NCI-H2029 (cell line): ENCODE data around the gene MTHFD2.
"Not testable (repeated sequence)": the region's sequence is repeated elsewhere in the genome, so short reads cannot be mapped to it uniquely, and the experiment has no call there.

Experiments
- DNase-seq: peaks from one replicate; lab custom pipeline; 2025; lab: John Stamatoyannopoulos, UW

MTHFD2 gene

GRCh38 chr2:74198023-74198460 lies 373 bp upstream of the MTHFD2 start:
- peak; percentile 97 for DNase-seq

DNA sequence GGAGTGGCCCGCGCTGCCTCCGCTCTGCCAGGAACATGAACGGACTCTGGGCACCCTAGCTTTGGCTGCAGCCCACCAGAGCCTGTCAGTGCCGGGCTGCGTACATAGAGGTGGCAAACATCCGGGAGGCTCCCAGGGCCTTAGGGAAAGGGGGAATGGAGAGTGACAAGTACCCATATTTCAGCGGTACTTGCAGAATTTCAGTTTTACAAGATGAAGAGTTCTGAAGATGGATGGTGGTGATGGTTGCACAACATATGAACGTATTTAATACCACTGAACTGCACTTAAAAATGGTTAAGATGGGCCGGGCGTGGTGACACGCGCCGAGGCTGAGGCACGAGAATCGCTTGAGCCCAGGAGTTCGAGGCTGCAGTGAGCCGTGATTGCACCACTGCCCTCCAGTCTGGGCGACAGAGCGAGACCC lies 873 bp downstream of the MTHFD2 start:
- DNase-seq: no peak

DNA sequence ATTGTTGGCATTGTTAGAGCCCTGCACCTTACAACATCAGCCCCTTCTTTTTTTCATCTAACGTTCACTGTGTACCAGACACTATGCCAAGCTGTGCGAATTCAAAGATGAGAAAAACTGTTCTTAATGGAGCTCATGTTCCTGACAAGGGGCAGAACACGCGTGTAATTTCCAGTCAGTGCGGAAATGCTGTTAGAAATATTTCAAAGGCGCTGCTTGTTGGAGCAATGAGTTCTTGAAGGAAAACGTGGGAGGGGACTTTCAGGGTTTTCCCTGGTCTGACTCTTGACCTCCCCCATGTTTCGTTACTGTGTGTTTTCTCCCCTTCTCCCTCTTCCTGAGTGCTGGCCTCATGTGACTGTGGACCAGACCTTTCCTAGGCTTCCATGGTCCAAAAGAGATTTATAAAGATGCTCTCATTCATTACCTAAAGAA lies 1.5 kb downstream of the MTHFD2 start:
- DNase-seq: no peak

GRCh38 chr2:74201196-74201595 lies 2.8 kb downstream of the MTHFD2 start:
- DNase-seq: no peak

DNA sequence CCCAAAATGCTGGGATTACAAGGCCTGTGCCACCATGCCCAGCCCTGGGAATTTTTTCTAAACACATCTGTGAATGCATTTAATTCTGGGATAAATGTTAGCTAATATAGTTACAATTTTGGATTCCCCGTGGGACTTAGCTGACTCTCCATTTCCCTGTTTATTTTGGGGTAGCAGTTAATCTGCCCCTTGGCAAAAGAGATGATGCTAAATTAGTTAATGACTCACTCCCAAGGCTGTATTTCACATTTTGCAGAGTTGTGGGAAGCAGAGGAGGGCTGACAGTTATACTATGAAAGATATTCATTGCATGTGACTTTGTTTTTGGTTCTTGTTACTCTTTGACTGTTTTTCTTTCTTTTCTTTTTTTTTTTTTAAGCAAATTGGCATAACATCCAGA lies 3.2 kb downstream of the MTHFD2 start:
- DNase-seq: no peak

DNA sequence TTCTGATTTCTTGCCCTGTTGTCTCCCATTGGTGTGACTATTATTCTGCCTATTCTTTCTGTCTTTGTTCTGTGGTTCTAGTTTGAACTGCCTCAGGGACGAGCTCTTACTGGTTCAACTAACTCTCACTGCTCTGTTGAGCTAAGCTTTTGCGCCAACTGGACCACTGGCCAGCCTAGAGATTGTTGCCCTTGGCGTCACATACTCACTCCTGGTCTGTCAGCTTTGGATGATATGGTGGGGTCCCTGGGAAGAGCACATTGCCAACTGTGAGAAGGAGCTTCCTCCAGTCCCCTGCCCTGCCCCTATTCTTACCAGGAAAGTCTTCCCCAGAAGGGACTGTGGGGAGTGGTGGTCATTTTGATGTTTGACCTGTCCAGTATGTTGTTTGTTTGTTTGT lies 6.0 kb downstream of the MTHFD2 start:
- no peak for DNase-seq

- no peak for DNase-seq
Measured at GRCh38 chr2:74205113-74205512, 6.7 kb downstream of the MTHFD2 start.

DNA sequence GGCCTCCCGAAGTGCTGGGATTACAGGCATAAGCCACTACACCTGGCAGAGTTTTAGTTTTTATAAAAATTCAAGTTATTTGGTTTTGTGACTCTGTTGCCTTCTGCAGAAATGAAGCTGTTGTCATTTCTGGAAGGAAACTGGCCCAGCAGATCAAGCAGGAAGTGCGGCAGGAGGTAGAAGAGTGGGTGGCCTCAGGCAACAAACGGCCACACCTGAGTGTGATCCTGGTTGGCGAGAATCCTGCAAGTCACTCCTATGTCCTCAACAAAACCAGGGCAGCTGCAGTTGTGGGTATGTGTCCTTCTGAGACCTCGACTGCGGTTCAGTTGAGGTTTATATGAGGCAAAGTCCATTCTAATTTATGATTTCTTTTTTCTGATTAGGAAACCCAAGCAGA lies 7.2 kb downstream of the MTHFD2 start:
- DNase-seq: peak; percentile 7

DNA sequence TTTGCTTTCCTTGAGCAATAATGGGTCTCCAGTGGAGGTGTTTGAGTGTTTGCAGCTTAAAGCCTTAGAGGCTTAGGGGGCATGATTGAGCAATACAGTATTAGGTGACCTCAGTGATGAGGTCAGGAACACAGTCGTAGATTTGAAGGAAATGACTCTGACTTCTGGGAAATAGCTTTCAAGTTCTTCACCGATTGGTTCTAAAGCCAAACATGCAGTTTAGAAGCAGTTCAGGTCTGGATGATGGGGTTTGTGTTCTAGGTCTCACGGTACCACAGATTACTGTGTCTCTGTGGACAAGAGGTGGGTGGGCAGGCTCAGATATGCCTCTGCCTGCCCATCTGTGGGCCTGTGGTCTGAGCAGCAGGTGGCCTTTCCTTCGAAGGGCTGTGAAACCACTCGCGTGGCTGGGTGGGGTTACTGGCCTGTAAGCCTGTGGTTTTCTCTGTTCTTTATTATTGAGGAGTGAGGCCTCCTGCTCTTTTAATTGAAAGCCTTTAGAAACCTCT lies 7.8 kb downstream of the MTHFD2 start:
- no peak for DNase-seq

DNA sequence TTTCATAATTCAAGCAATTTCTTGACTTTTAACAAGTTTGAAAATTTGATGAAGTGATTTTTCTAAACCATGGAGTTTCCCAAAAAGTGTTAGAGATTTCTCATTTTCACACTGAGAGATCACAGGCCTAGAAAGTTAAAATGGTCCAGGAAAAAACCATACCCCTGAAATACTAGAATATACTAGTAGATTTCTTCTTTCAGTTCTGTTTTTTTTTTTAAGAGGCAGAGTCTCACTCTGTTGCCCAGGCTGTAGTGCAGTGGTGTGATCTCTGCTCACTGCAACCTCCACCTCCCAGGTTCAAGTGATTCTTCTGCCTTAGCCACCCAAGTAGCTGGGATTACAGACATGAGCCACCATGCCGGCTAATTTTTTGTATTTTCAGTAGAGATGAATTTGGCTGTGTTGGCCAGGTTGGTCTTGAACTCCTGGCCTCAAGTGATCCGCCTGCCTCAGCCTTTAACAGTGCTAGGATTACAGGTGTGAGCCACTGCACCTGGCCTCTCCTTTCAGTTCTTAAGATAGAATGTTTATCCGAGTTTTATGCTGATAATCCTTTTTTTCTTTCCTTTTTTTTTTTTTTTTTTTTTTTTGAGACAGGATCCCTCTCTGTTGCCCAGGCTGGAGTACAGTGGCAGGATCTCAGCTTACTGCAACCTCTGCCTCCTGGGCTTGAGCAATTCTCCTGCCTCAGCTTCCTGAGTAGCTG lies 14.4 kb downstream of the MTHFD2 start:
- no peak for DNase-seq

- not testable (repeated sequence) for DNase-seq
Measured at GRCh38 chr2:74215771-74216170, 17.4 kb downstream of the MTHFD2 start.

- DNase-seq: no peak
Measured at GRCh38 chr2:74216642-74217041, 18.2 kb downstream of the MTHFD2 start.

GRCh38 chr2:74219846-74220486 lies 21.6 kb downstream of the MTHFD2 start:
- no peak for DNase-seq

DNA sequence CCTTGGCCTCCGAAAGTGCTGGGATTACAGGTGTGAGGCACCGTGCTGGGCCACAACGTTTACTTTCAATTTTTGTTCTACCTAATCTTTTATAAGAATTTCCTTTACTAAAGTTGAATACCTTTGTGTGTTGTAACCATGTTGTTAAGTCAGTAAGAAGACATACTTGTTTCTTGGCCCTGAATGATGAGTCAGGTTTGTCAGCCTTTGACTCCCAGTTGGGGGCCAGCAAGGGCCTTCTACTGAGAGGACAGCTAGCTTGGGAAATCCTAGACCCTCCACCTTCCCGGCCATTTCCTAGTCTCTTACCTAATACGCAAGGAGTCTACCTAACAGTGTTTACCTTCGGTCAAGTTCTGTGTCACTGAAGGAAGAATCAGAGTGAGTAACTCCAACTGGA lies 22.7 kb downstream of the MTHFD2 start:
- no peak for DNase-seq

- no peak for DNase-seq
Measured at GRCh38 chr2:74221604-74222299, 23.3 kb downstream of the MTHFD2 start.

DNA sequence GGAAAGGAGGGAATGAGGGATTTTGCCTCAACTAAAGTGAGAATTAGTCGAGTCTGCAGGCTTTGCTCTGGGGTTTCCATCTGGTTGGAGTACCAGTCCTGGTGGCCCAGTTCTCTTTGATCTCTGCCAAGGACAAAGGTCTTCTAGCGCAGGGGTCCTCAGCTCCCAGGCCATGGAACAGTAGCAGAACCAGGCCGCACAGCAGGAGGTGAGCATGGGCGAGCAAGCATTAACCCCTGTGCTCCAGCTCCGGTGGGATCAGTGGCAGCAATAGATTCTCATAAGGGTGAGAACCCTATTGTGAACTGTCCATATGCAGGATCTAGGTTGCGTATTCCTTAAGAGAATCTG lies 23.9 kb downstream of the MTHFD2 start:
- no peak for DNase-seq

DNA sequence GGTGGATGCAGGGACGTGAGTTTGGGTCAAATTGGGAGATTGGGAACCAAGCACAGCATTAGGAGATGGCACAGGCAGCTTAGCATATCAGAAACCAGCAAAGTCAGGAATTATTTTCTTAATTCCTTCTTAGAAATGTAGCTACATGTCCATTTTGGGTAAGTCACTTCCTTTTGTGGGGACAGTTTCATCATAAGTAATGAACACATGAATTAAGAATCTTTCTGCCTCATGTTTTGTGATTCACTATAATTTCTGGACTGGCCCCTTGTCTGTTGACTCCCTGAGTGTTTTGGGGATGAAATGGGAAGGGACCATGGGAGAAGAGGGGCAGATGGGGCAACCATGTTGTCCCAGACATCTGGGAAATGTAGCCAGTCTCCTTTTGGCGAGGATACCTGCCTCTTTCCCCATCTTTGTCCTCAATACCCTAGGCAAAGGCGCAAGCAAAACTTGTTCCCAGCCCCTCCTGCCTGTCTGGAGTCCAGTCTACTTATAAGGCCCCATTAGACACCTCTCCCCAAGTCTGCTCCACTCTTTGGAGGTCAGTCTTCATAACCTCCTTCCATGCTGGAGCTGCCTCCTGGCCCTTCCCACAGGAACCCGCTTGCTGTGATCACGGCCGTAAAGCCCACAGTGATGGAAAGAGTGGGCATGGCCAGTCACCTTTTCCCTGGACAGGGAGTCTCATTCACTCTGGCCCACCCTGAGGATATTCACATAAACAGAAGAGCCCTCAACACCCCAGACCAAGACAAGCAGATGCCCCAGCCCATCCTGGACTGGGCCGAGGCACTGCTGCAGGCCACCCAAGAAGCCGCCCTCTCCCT lies 25.7 kb downstream of the MTHFD2 start:
- DNase-seq: no peak

GRCh38 chr2:74225698-74226459 lies 27.5 kb downstream of the MTHFD2 start:
- no peak for DNase-seq

DNA sequence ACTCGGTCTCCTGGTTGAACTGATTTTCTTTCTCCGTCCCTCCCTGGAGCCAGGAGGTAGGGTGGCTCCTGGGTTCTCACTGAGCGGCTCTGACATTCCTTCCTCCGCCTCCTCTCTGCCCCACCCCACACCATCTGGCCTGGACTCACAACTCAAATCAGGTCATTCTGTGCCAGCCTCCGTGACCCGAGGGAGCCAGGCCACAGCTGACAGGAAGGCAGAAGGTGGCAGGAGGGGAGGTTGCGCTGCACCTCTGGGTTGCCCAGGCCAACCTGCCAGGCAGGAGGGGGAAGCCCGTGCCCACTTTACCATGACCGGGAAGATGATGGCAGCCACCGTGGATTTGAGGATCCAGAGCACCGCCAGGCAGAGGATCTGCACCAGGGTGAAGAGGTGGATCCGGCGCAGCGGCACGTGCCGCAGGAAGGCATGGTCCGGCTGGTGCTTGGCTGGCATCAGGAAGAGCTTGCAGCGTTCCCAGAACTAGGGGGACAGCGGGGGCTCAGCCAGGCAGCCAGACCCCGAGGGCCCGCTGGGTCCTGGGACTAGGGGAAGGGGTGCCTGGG lies 28.3 kb downstream of the MTHFD2 start:
- DNase-seq: no peak

DNA sequence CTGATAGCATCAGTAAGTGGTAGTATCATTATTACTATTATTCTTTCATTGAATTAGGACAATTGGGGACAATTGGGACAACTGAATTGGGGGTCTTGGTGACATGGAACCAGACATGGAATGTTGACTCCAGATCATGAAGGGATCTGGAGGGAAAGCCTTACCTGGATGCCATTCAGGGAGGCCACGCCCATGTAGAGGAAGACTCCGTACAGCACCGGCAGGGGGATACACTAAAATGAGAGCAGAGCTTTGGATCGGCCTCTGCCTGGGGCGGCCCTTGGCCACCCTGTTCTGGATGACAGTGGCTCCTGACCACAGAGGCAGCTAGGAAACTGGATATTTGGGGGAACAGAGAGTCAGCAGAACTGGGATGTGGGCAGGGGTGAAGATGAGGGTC lies 29.2 kb downstream of the MTHFD2 start:
- DNase-seq: no peak

- no peak for DNase-seq
Measured at GRCh38 chr2:74228772-74229171, 30.4 kb downstream of the MTHFD2 start.
